Pancreas (tissue), 10 donors: ENCODE data around the gene AMDHD2. TPM values are rescaled to one million over a fixed set of nuclear protein-coding genes. Genes with fewer than 3 reads are reported as not detected.
A peak's percentile ranks its signal among the peaks of the same experiment; 100 is the strongest.

Experiments
- ATAC-seq, 4 donors: fragments of 200-7000 bp; cut with Tn5 transposase; one replicate each; pipeline versions ENCODE4 v1.8.0 to v1.9.1; 2020; ENCODE audit warnings: mild to moderate bottlenecking in 4 of 4, moderate library complexity in 4 of 4
- DNase-seq, 6 donors: peaks; one replicate each; pipeline ENCODE4 v3.0.0-alpha.2; 2020
- FAIRE-seq: peaks from 2 replicates; lab custom pipeline; 2012; peaks lifted over from hg19 to GRCh38; lab: Jason Lieb, UNC
- H3K27ac ChIP-seq, 4 donors: fragments of 200-600 bp; sonication (generic); 1 replicate in 3 of 4; 2 replicates in 1 of 4; pipeline versions ENCODE4 v1.5.0 to v1.8.0; 2020
- H3K27me3 ChIP-seq, 4 donors: fragments of 200-600 bp; one replicate each; pipeline ENCODE4 v1.8.0; 2021
- H3K36me3 ChIP-seq, 3 donors: fragments of 200-600 bp; sonication (generic) in 1 of 3; one replicate each; pipeline versions ENCODE4 v1.5.0 to v1.8.0; 2020 to 2021
- H3K4me1 ChIP-seq, 3 donors: fragments of 200-600 bp; one replicate each; pipeline ENCODE4 v1.8.0; 2021
- H3K4me3 ChIP-seq, 4 donors: fragments of 200-600 bp; sonication (generic) in 2 of 4; one replicate each; pipeline versions ENCODE4 v1.5.0 to v1.8.0; 2020 to 2021
- H3K9me3 ChIP-seq, 4 donors: fragments of 200-600 bp; one replicate each; pipeline ENCODE4 v1.8.0; 2021
- CTCF ChIP-seq, 4 donors: fragments of 200-600 bp; sonication (generic) in 3 of 4; IDR thresholded peaks; one replicate each; pipeline versions ENCODE4 v1.5.0 to v1.8.0; 2021; ENCODE audit warnings: antibody characterized with exemption in 4 of 4
- WGBS, 2 donors: extraction: QIAGEN DNeasy Blood & Tissue Kit; methylation state at CpG; one replicate each; pipeline ENCODE4 v1.1.7; 2013; 5-methylcytosine and 5-hydroxymethylcytosine counted together
- intact Hi-C, 3 donors: fragments of 100-400 bp; cut with DNase I; formaldehyde crosslinking; loops; one replicate each; pipeline versions ENCODE4 v1.11.1 to v1.14.2; 2022
- polyA plus RNA-seq, 2 donors: library from polyadenylated mRNA; stranded (reverse); fragments of 200-250 nt; gene quantifications; one replicate each; pipeline ENCODE4 v1.2.3, GENCODE V29; 2013
- total RNA-seq, 6 donors: library from RNA; stranded (reverse); fragmentation: NEBNext Ultra II Directional in 4 of 6; extraction: Animal tissue kit (Norgen Biotek cat#: 25700) in 4 of 6; gene quantifications; one replicate each; pipeline versions ENCODE4 v1.2.1 to v1.2.4, GENCODE V29; 2021 to 2023
- donor health status: healthy with polysubstance abuse.
- donor health status: DM: no; HTN: no; CAD: no; lungs with moderate emphysema.
- donor health status: DM: no; HTN: no; CAD: no.
- donor health status: control.
- donor health status: control.
- donor health status: Bipolar disorder and iron deficiency.
- donor health status: DM: yes; HTN: yes; CAD: no.
- donor health status: DM: no; HTN: no; CAD: no.
- donor health status: DM: no; HTN: no; CAD: no.
- donor health status: DM: yes; HTN: yes; CAD: no.

The AMDHD2 gene
- total and polyA plus RNA-seq, 8 donors = 8.0 to 36.3 (median 12.7) TPM

DNA sequence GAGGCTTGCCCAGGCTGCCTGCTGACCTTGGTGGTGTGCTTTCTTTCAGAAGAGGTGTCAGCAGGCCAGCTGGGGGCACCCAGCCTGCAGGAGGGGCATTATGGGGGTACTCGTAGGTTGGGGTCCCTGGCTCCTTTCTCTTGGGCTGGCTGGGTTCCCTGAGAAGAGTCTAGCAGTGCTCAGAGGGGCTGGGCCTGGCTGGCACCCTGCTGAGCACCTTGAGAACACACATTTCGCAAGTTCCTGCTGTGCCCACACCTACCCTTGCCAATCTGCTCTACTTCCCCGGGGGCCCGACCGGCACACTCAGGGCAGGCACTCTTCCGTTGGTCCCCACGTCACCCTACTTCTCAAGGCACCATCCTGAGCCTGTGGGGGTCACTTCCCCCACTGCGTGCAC lies 6.0 kb downstream of the AMDHD2 start:
- 85 to 88% methylated on average over 8 of the region's 8 CpGs for WGBS, 2 donors
- DNase-seq (peak in 2 of 6 donors; percentile 13 to 55), ATAC-seq (no peak), FAIRE-seq (no peak)
- intact Hi-C loops = no loop called here
- no peak for TF ChIP-seq CTCF (IDR thresholded peaks at IDR 0.05)
- no peaks in the 10 kb centered on the region for H3K9me3 ChIP-seq
- no peaks in the 10 kb centered on the region for H3K4me1 ChIP-seq
- H3K36me3 ChIP-seq = peaks cover 0 to 8% (median 0%) of the 10 kb centered on the region in 3 donors
- no peaks in the 10 kb centered on the region for H3K27me3 ChIP-seq
- H3K4me3 ChIP-seq = no peak overlapping the region
- H3K27ac ChIP-seq = no peak overlapping the region

DNA sequence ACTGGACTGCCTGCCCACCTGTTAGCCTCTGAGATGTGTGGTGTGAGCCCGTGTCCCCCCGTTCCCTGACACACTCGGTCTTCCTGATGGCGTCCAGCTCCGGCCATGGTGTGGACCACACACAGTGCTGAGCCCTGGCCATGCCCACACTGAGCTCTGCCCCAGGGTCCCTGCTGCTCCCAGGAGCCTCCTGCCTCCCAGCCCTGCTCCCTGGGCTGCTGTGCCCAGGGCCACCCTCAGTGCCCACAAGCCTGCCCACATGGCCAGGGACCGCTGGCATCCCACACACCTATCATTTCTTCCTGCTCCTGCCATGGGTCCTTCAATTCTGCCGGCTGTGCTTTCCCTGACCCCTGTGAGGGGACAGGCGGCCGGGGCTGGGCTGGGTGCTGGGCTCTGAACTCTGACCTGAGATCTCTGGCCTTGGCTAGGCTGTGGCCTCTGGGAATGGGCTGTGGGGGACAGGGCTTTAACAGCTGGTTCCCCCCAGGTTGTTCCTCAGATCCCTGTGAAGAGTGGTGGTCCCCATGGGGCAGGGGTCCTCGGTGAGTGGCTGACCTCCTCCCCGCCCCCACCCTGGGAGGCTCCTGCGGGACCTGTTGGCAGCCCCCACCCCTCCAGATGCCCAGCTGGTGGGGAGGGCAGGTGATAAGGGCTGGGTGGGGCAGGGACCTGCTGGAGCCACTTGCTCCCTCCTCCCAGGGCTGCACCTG lies 7.1 kb downstream of the AMDHD2 start:
- FAIRE-seq (no peak), DNase-seq (peak in 3 of 6 donors; percentile 4 to 65 (median 32)), ATAC-seq (no peak)
- peaks cover 0 to 8% (median 0%) of the 10 kb centered on the region in 3 donors for H3K36me3 ChIP-seq
- intact Hi-C loops = no loop called here
- no peaks in the 10 kb centered on the region for H3K9me3 ChIP-seq
- no peak for TF ChIP-seq CTCF (IDR thresholded peaks at IDR 0.05)
- no peak overlapping the region for H3K27ac ChIP-seq
- H3K27me3 ChIP-seq = no peaks in the 10 kb centered on the region
- H3K4me1 ChIP-seq = no peaks in the 10 kb centered on the region
- no peak overlapping the region for H3K4me3 ChIP-seq
- 81% methylated on average over 12 of the region's 12 CpGs for WGBS, 2 donors

DNA sequence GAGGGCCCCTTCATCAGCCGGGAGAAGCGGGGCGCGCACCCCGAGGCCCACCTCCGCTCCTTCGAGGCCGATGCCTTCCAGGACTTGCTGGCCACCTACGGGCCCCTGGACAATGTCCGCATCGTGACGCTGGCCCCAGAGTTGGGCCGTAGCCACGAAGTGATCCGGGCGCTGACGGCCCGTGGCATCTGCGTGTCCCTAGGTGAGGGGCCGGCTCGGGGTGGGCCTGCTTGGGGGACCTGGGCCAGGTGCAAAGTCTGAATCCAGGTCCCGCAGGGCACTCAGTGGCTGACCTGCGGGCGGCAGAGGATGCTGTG lies 7.6 kb downstream of the AMDHD2 start:
- no peak for FAIRE-seq
- no peak for ATAC-seq
- no peak for TF ChIP-seq CTCF (IDR thresholded peaks at IDR 0.05)
- peak in 3 of 6 donors; percentile 4 to 79 (median 44) for DNase-seq
- intact Hi-C loops = no loop called here
- Histone ChIP-seq H3K27me3 (no peaks in the 10 kb centered on the region), H3K4me1 (peaks cover 0 to 1% (median 0%) of the 10 kb centered on the region in 3 donors), H3K4me3 (no peak overlapping the region), H3K36me3 (peaks cover 0 to 8% (median 0%) of the 10 kb centered on the region in 3 donors), H3K9me3 (no peaks in the 10 kb centered on the region), H3K27ac (no peak overlapping the region)
- WGBS, 2 donors = 95 to 97% methylated on average over 24 of the region's 24 CpGs

GRCh38 chr16:2528161-2529060 lies 8.2 kb downstream of the AMDHD2 start:
- peaks cover 0 to 8% (median 0%) of the 10 kb centered on the region in 3 donors for H3K36me3 ChIP-seq
- 92% methylated on average over 36 of the region's 36 CpGs for WGBS, 2 donors
- FAIRE-seq (no peak), ATAC-seq (no peak), DNase-seq (peak in 3 of 6 donors; percentile 7 to 76 (median 39))
- no peaks in the 10 kb centered on the region for H3K9me3 ChIP-seq
- intact Hi-C loops = no loop called here
- H3K4me1 ChIP-seq = peaks cover 0 to 4% (median 0%) of the 10 kb centered on the region in 3 donors
- no peak overlapping the region for H3K27ac ChIP-seq
- H3K27me3 ChIP-seq = no peaks in the 10 kb centered on the region
- no peak overlapping the region for H3K4me3 ChIP-seq
- TF ChIP-seq CTCF (IDR thresholded peaks at IDR 0.05) = no peak
